Esophagus muscularis mucosa (tissue), 4 donors: Measurements from ENCODE around the gene MCUB. TPM values are rescaled to one million over a fixed set of nuclear protein-coding genes. Genes with fewer than 3 reads are reported as not detected.

ENCODE experiments used
- DNase-seq: peaks from one replicate; pipeline ENCODE4 v3.0.0-alpha.2; 2017; ENCODE audit errors: extremely low spot score
- H3K27ac ChIP-seq, 4 donors: fragments of 200-600 bp; sonication (generic); replicated peaks in 1 of 4; 1 replicate in 3 of 4; 2 replicates in 1 of 4; pipeline ENCODE4 v1.5.1; 2016 to 2019; ENCODE audit warnings: mild to moderate bottlenecking in 1 of 4
- H3K27me3 ChIP-seq, 4 donors: fragments of 200-600 bp; sonication (generic); one replicate each; pipeline versions ENCODE4 v1.5.1 to v1.6.0; 2016 to 2019
- H3K36me3 ChIP-seq, 4 donors: fragments of 200-600 bp; sonication (generic); one replicate each; pipeline ENCODE4 v1.5.1; 2016 to 2019
- H3K4me1 ChIP-seq, 4 donors: fragments of 200-600 bp; sonication (generic); one replicate each; pipeline ENCODE4 v1.5.1; 2016 to 2019
- H3K4me3 ChIP-seq, 4 donors: fragments of 200-600 bp; sonication (generic); 1 replicate in 2 of 4; 2 replicates in 2 of 4; pipeline ENCODE4 v1.5.1; 2016 to 2019; ENCODE audit warnings: mild to moderate bottlenecking in 4 of 4, moderate library complexity in 1 of 4
- H3K9me3 ChIP-seq, 4 donors: fragments of 200-600 bp; sonication (generic); 1 replicate in 3 of 4; 2 replicates in 1 of 4; pipeline ENCODE4 v1.5.1; 2016 to 2019
- CTCF ChIP-seq, 3 experiments: fragments of 200-600 bp in 2 of 3; fragments of 450-650 bp in 1 of 3; sonication (generic) in 2 of 3; IDR thresholded peaks; one replicate each; pipeline ENCODE4 v1.5.1; 2017 to 2019; ENCODE audit warnings: antibody characterized with exemption in 3 of 3, mild to moderate bottlenecking in 2 of 3, moderate library complexity in 1 of 3
- EP300 ChIP-seq: sonication (generic); formaldehyde crosslinking; IDR thresholded peaks from one replicate; pipeline ENCODE4 v1.6.1; 2017; ENCODE audit warnings: antibody characterized with exemption
- POLR2A ChIP-seq: fragments of 450-650 bp; IDR thresholded peaks from one replicate; pipeline ENCODE4 v1.6.1; 2017; ENCODE audit warnings: antibody characterized with exemption, moderate library complexity, mild to moderate bottlenecking, low read depth
- POLR2AphosphoS5 ChIP-seq, 2 donors: sonication (generic); formaldehyde crosslinking; IDR thresholded peaks; one replicate each; pipeline ENCODE4 v1.6.1; 2017; ENCODE audit warnings: antibody characterized with exemption in 2 of 2
- WGBS: methylation state at CpG from one replicate; pipeline ENCODE4 v1.1.5; 2018; 5-methylcytosine and 5-hydroxymethylcytosine counted together
- intact Hi-C: fragments of 100-400 bp; cut with DNase I; formaldehyde crosslinking; loops from one replicate; pipeline ENCODE4 v1.15.1; 2023
- total RNA-seq, 4 donors: library from RNA; depleted of rRNA; stranded (reverse); fragments of >200 nt; gene quantifications; one replicate each; pipeline versions ENCODE4 v1.1.0 to v1.2.1, GENCODE V29; 2016

MCUB gene
- total RNA-seq, 4 donors from 2014 or later = 7.9 to 25.6 (median 15.1) TPM

- Histone ChIP-seq H3K4me3 (no peak overlapping the region), H3K9me3 (no peaks in the 10 kb centered on the region), H3K36me3 (no peaks in the 10 kb centered on the region), H3K27ac (no peak overlapping the region), H3K4me1 (peaks cover 0 to 8% (median 0%) of the 10 kb centered on the region in 4 donors), H3K27me3 (no peaks in the 10 kb centered on the region)
- intact Hi-C loops = no loop called here
- no peak for DNase-seq
- WGBS = 57% methylated on average over 4 of the region's 4 CpGs
- TF ChIP-seq CTCF (IDR thresholded peaks at IDR 0.05) (no peak), EP300 (no peak), POLR2AphosphoS5 (IDR thresholded peaks at IDR 0.05) (no peak), POLR2A (no peak)
Observed at GRCh38 chr4:109629775-109630174, 69.7 kb downstream of the MCUB start.

- H3K4me3 ChIP-seq = no peak overlapping the region
- H3K4me1 ChIP-seq = peaks cover 0 to 8% (median 0%) of the 10 kb centered on the region in 4 donors
- H3K36me3 ChIP-seq = no peaks in the 10 kb centered on the region
- DNase-seq = no peak
- H3K9me3 ChIP-seq = no peaks in the 10 kb centered on the region
- H3K27ac ChIP-seq = no peak overlapping the region
- H3K27me3 ChIP-seq = no peaks in the 10 kb centered on the region
- intact Hi-C loops = no loop called here
- 33% methylated on average over 5 of the region's 5 CpGs for WGBS
- TF ChIP-seq POLR2AphosphoS5 (IDR thresholded peaks at IDR 0.05) (no peak), EP300 (no peak), POLR2A (no peak), CTCF (IDR thresholded peaks at IDR 0.05) (no peak)
Observed at GRCh38 chr4:109631532-109632108, 71.6 kb downstream of the MCUB start.

- H3K36me3 ChIP-seq = no peaks in the 10 kb centered on the region
- intact Hi-C loops = no loop called here
- H3K27ac ChIP-seq = no peak overlapping the region
- H3K27me3 ChIP-seq = no peaks in the 10 kb centered on the region
- H3K4me3 ChIP-seq = no peak overlapping the region
- H3K9me3 ChIP-seq = peaks cover 0 to 14% (median 6%) of the 10 kb centered on the region in 4 donors
- no peak for DNase-seq
- no peaks in the 10 kb centered on the region for H3K4me1 ChIP-seq
- WGBS = 92% methylated on average over 2 of the region's 2 CpGs
- TF ChIP-seq EP300 = no peak
- TF ChIP-seq POLR2A = no peak
- TF ChIP-seq POLR2AphosphoS5 (IDR thresholded peaks at IDR 0.05) = no peak
Observed at GRCh38 chr4:109640644-109641043, 80.6 kb downstream of the MCUB start.

GRCh38 chr4:109645874-109646710, 86.0 kb downstream of the MCUB start:
- no peaks in the 10 kb centered on the region for H3K27me3 ChIP-seq
- no peaks in the 10 kb centered on the region for H3K36me3 ChIP-seq
- TF ChIP-seq POLR2A = no peak
- TF ChIP-seq EP300 = no peak
- no peak for TF ChIP-seq CTCF (IDR thresholded peaks at IDR 0.05)
- no peak for TF ChIP-seq POLR2AphosphoS5 (IDR thresholded peaks at IDR 0.05)
- H3K27ac ChIP-seq = no peak overlapping the region
- intact Hi-C loops = no loop called here
- H3K4me3 ChIP-seq = no peak overlapping the region
- no peak for DNase-seq
- WGBS = 79% methylated on average over 7 of the region's 7 CpGs
- no peaks in the 10 kb centered on the region for H3K4me1 ChIP-seq
- no peaks in the 10 kb centered on the region for H3K9me3 ChIP-seq

- 64% methylated on average over 5 of the region's 5 CpGs for WGBS
- no peaks in the 10 kb centered on the region for H3K36me3 ChIP-seq
- H3K27ac ChIP-seq = no peak overlapping the region
- H3K9me3 ChIP-seq = peaks cover 3 to 12% (median 11%) of the 10 kb centered on the region in 4 donors
- H3K27me3 ChIP-seq = no peaks in the 10 kb centered on the region
- intact Hi-C loops = no loop called here
- TF ChIP-seq CTCF (IDR thresholded peaks at IDR 0.05) (no peak), EP300 (no peak), POLR2A (no peak), POLR2AphosphoS5 (IDR thresholded peaks at IDR 0.05) (no peak)
- DNase-seq = no peak
- H3K4me1 ChIP-seq = no peaks in the 10 kb centered on the region
- H3K4me3 ChIP-seq = no peak overlapping the region
Observed at GRCh38 chr4:109648266-109648996, 88.4 kb downstream of the MCUB start.
